ENCODE data around the gene RALA. TPM values are rescaled to one million over a fixed set of nuclear protein-coding genes. Genes with fewer than 3 reads are reported as not detected.
"Not testable (repeated sequence)": the region's sequence is repeated elsewhere in the genome, so short reads cannot be mapped to it uniquely, and the experiment has no call there.

The RALA gene
- polyA plus RNA-seq, 6 donors from 2014 or later, result 28.2 to 52.2 (median 40.2) TPM

- ATAC-seq (ENCODE audit: low read depth in 2 of 2) (peak; percentile 71 to 73), DNase-seq (peak; percentile 24)
- H3K9me3 Mint-ChIP-seq, result no peaks in the 10 kb centered on the region
- no peak overlapping the region for H3K4me3 Mint-ChIP-seq
- H3K36me3 Mint-ChIP-seq, result peaks cover 0 to 4% of the 10 kb centered on the region in 2 donors
- H3K4me1 Mint-ChIP-seq, result peaks cover 10 to 26% (median 25%) of the 10 kb centered on the region in 3 donors
- H3K27ac Mint-ChIP-seq, result peak overlapping the region in 2 of 6 donors; percentile 57 to 58
- H3K27me3 Mint-ChIP-seq, result no peaks in the 10 kb centered on the region
Observed at GRCh38 chr7:39741942-39742623, 118.7 kb downstream of the RALA start.

GRCh38 chr7:39744620-39745019, 121.2 kb downstream of the RALA start:
- H3K9me3 Mint-ChIP-seq, result no peaks in the 10 kb centered on the region
- H3K27ac Mint-ChIP-seq, result peak overlapping the region in 3 of 6 donors; percentile 35 to 87 (median 75)
- DNase-seq, result no peak
- no peak overlapping the region for H3K4me3 Mint-ChIP-seq
- no peak for ATAC-seq (ENCODE audit: low read depth in 2 of 2)
- peaks cover 10 to 26% (median 24%) of the 10 kb centered on the region in 3 donors for H3K4me1 Mint-ChIP-seq
- no peaks in the 10 kb centered on the region for H3K36me3 Mint-ChIP-seq
- H3K27me3 Mint-ChIP-seq, result no peaks in the 10 kb centered on the region

- H3K27ac Mint-ChIP-seq, result peak overlapping the region in 1 of 6 donors; percentile 35
- H3K4me1 Mint-ChIP-seq, result peaks cover 10 to 26% (median 20%) of the 10 kb centered on the region in 3 donors
- ATAC-seq (ENCODE audit: low read depth in 2 of 2), result no peak
- no peaks in the 10 kb centered on the region for H3K9me3 Mint-ChIP-seq
- DNase-seq, result no peak
- no peaks in the 10 kb centered on the region for H3K27me3 Mint-ChIP-seq
- H3K4me3 Mint-ChIP-seq, result no peak overlapping the region
- no peaks in the 10 kb centered on the region for H3K36me3 Mint-ChIP-seq
Observed at GRCh38 chr7:39745320-39745719, 121.9 kb downstream of the RALA start.

GRCh38 chr7:39746103-39746819, 122.9 kb downstream of the RALA start:
- Mint-ChIP-seq H3K27ac (peak overlapping the region in 4 of 6 donors; percentile 33 to 74 (median 50)), H3K4me3 (peak overlapping the region in 1 of 8 donors; percentile 24), H3K4me1 (peaks cover 10 to 19% (median 18%) of the 10 kb centered on the region in 3 donors), H3K9me3 (no peaks in the 10 kb centered on the region), H3K36me3 (no peaks in the 10 kb centered on the region), H3K27me3 (no peaks in the 10 kb centered on the region)
- ATAC-seq (ENCODE audit: low read depth in 2 of 2) (peak in 1 of 2 donors; percentile 65), DNase-seq (peak; percentile 37)

- peaks cover 0 to 1% (median 0%) of the 10 kb centered on the region in 7 donors for H3K9me3 Mint-ChIP-seq
- peak overlapping the region in 2 of 6 donors; percentile 12 to 21 for H3K27ac Mint-ChIP-seq
- H3K27me3 Mint-ChIP-seq, result no peaks in the 10 kb centered on the region
- H3K4me3 Mint-ChIP-seq, result no peak overlapping the region
- peaks cover 0 to 6% of the 10 kb centered on the region in 2 donors for H3K36me3 Mint-ChIP-seq
- ATAC-seq (ENCODE audit: low read depth in 2 of 2) (no peak), DNase-seq (no peak)
- peaks cover 7 to 18% (median 10%) of the 10 kb centered on the region in 3 donors for H3K4me1 Mint-ChIP-seq
Observed at GRCh38 chr7:39749177-39749576, 125.8 kb downstream of the RALA start.

DNA sequence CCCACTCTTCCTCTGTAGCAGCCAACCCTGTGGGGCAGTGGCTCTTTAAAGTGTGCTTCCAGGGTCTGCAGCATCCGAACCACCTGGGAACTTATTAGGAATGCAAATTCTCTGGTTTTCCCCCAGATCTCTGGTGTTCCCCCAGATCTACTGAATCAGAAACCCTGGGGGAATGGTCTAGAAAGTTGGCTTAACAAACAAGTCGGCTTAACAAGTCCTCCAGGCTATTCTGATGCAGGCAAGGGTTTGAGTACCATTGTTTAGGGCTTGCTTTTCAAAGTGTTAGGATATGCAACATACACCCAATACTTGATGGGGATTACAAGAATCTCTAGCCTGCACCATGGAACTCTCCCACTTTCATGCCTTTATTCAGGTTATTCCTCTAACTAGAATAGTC, 126.3 kb downstream of the RALA start:
- no peak for ATAC-seq (ENCODE audit: low read depth in 2 of 2)
- H3K36me3 Mint-ChIP-seq, result peaks cover 0 to 6% of the 10 kb centered on the region in 2 donors

GRCh38 chr7:39750253-39751077, 127.1 kb downstream of the RALA start:
- Mint-ChIP-seq H3K36me3 (peaks cover 0 to 6% of the 10 kb centered on the region in 2 donors), H3K27ac (no peak overlapping the region), H3K9me3 (peaks cover 0 to 1% (median 0%) of the 10 kb centered on the region in 7 donors)

More for the DNA sequence above, 126.3 kb downstream of the RALA start:
- Mint-ChIP-seq H3K4me3 (no peak overlapping the region), H3K9me3 (peaks cover 0 to 1% (median 0%) of the 10 kb centered on the region in 7 donors), H3K27ac (no peak overlapping the region), H3K4me1 (peaks cover 6 to 18% (median 7%) of the 10 kb centered on the region in 3 donors), H3K27me3 (no peaks in the 10 kb centered on the region)
- DNase-seq, result no peak

DNA sequence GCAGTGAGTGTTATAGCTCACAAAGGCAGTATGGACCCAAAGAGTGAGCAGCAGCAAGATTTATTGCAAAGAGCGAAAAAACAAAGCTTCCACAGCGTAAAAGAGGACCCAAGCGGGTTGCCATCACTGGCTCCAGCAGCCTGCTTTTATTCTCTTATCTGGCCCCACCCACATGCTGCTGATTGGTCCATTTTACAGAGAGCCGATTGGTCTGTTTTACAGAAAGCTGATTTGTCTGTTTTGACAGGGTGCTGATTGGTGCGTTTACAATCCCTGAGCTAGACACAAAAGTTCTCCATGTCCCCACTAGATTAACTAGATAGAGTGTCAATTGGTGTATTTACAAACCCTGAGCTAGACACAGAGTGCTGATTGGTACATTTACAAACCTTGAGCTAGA, 129.9 kb downstream of the RALA start:
- not testable (repeated sequence) for H3K4me1 Mint-ChIP-seq, H3K9me3 Mint-ChIP-seq

More at GRCh38 chr7:39750253-39751077, 127.1 kb downstream of the RALA start:
- Mint-ChIP-seq H3K4me1 (peaks cover 4 to 13% (median 7%) of the 10 kb centered on the region in 3 donors), H3K27me3 (no peaks in the 10 kb centered on the region), H3K4me3 (no peak overlapping the region)
- DNase-seq (no peak), ATAC-seq (ENCODE audit: low read depth in 2 of 2) (no peak)

DNA sequence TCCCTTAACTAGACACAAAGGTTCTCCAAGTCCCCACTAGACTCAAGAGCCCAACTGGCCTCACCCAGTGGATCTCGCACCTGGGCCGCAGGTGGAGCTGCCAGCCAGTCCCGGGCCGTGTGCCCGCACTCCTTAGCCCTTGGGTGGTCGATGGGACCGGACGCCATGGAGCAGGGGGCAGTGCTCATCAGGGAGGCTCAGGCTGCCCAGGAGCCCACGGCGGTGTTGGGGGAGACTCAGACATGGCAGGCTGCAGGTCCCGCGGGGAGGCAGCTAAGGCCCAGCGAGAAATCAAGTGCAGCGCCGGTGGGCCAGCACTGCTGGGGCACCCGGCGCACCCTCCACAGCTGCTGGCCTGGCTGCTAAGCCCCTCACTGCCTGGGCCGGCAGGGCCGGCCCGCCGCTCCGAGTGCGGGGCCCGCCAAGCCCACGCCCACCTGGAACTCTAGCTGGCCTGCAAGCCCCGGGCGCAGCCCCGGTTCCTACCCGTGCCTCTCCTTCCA, 130.5 kb downstream of the RALA start:
- DNase-seq, result no peak
- Mint-ChIP-seq H3K9me3 (peaks cover 0 to 1% (median 0%) of the 10 kb centered on the region in 7 donors), H3K27ac (no peak overlapping the region), H3K4me3 (no peak overlapping the region), H3K27me3 (no peaks in the 10 kb centered on the region), H3K36me3 (peaks cover 0 to 13% of the 10 kb centered on the region in 2 donors), H3K4me1 (peaks cover 0 to 8% (median 6%) of the 10 kb centered on the region in 3 donors)
- no peak for ATAC-seq (ENCODE audit: low read depth in 2 of 2)

More for the DNA sequence above, 129.9 kb downstream of the RALA start:
- not testable (repeated sequence) for H3K27me3 Mint-ChIP-seq; H3K27ac Mint-ChIP-seq; ATAC-seq (ENCODE audit: low read depth in 2 of 2); DNase-seq; H3K4me3 Mint-ChIP-seq
- peaks cover 0 to 13% of the 10 kb centered on the region in 2 donors for H3K36me3 Mint-ChIP-seq

- H3K27me3 Mint-ChIP-seq, result no peaks in the 10 kb centered on the region
- H3K4me1 Mint-ChIP-seq, result peaks cover 0 to 8% (median 3%) of the 10 kb centered on the region in 3 donors
- H3K27ac Mint-ChIP-seq, result no peak overlapping the region
- peaks cover 0 to 13% of the 10 kb centered on the region in 2 donors for H3K36me3 Mint-ChIP-seq
- no peak for ATAC-seq (ENCODE audit: low read depth in 2 of 2)
- peaks cover 0 to 1% (median 0%) of the 10 kb centered on the region in 7 donors for H3K9me3 Mint-ChIP-seq
- no peak for DNase-seq
- no peak overlapping the region for H3K4me3 Mint-ChIP-seq
Observed at GRCh38 chr7:39754326-39755120, 131.2 kb downstream of the RALA start.

GRCh38 chr7:39757604-39758003, 134.2 kb downstream of the RALA start:
- ATAC-seq (ENCODE audit: low read depth in 2 of 2), result no peak
- Mint-ChIP-seq H3K4me3 (peak overlapping the region in 1 of 8 donors; percentile 13), H3K4me1 (peaks cover 3 to 11% (median 8%) of the 10 kb centered on the region in 3 donors), H3K36me3 (peaks cover 0 to 13% of the 10 kb centered on the region in 2 donors), H3K27me3 (no peaks in the 10 kb centered on the region), H3K27ac (no peak overlapping the region), H3K9me3 (peaks cover 0 to 1% (median 0%) of the 10 kb centered on the region in 7 donors)
- DNase-seq, result no peak

Data from naive B cell (primary cell).